ENCODE data around the gene RTP3. TPM values are rescaled to one million over a fixed set of nuclear protein-coding genes. Genes with fewer than 3 reads are reported as not detected.

The RTP3 gene
- total RNA-seq, 1 experiment from 2014 or later, result not detected

DNA sequence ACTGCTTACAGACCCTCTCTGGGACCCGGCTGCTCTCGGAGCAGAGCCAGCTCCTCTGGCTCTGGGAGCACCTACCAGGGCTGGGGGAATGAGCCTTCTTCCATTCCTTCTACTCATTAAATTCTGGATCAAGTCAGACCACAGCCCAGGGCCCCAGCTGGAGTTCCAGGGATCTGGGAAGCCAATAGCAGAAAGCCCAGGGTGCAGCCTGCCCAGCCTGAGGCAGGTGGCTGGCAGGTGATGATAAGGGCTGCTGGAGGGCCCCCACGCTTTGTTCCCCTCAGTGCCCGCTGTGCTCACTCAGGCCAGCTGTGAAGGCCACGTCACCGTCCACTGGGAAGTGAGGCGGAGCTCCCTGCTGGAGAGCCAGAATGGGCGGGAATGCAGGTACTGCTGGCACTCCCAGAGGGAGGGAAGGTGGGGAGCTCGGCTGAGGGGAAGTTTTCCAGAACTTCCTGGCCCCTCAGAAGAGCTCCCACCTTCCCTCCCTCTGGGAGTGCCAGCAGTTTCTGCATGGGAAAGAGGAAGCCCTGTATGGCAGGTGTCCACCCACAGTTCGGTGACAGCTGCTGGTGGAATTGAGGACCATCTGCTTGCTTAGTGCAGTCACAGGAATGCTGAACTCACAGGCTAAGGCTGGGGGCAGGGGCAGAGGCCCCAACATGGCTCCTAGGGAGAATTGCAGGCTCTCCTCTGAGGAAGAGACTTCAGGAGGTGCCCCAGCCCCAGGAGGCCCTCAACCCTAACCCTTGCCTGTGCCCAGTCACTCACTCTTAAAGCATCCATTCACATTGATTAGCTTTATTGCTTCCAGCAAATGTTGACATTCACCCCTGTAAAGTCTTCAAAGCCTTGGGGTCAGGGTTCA, 12.6 kb upstream of the RTP3 start:
- Histone ChIP-seq H3K36me3 (ENCODE audit: control insufficient read depth in 1 of 2, insufficient read depth in 2 of 2, low read length in 2 of 2) (no peaks in the 10 kb centered on the region), H3K79me2 (ENCODE audit: insufficient read depth, low read length) (no peaks in the 10 kb centered on the region), H3K27ac (ENCODE audit: low read depth, low read length) (no peak overlapping the region), H3K27me3 (ENCODE audit: insufficient read depth, low read length) (peaks cover 5% of the 10 kb centered on the region; the same call in 1 of the 2 replicates), H3K4me2 (ENCODE audit: low read length) (no peak overlapping the region), H3K4me1 (ENCODE audit: control insufficient read depth in 1 of 2, insufficient read depth in 2 of 2, low read length in 2 of 2) (peaks cover 0 to 10% of the 10 kb centered on the region in 2 experiments; a peak in 1 of 4 replicates), H3K9me2 (ENCODE audit: insufficient read depth) (no peaks in the 10 kb centered on the region), H3K9ac (ENCODE audit: low read length) (no peak overlapping the region), H3K9me3 (ENCODE audit: control insufficient read depth in 1 of 2, insufficient read depth in 1 of 2, low read depth in 1 of 2, low read length in 2 of 2) (no peaks in the 10 kb centered on the region), H4K20me1 (ENCODE audit: insufficient read depth) (no peaks in the 10 kb centered on the region), H3K4me3 (replicated peaks in 1 of 2; ENCODE audit: low read depth in 1 of 2, low read length in 2 of 2) (no peak overlapping the region), H2AFZ (ENCODE audit: low read depth, low read length, poor library complexity, severe bottlenecking) (no peak overlapping the region)
- ChIA-PET CTCF (interaction anchor here (1.6 to 2.4 kb wide), 2 partner anchors 73 to 145 kb away, joined by 4 to 9 read pairs; no protein-coding TSS in a partner anchor), RAD21 (ENCODE audit: low non-redundant PET in 1 of 2, low total read pairs in 2 of 2, uncharacterized antibody in 2 of 2, unreplicated experiment in 2 of 2) (no interaction called here), POLR2A (no interaction called here)
- DNase-seq (ENCODE audit: low read depth, low spot score), result no peak
- no peak for ATAC-seq
- no TSS peak for BruUV-seq (replicated peaks)
- intact Hi-C loops (cut with micrococcal nuclease), result loop anchor here (5.0 kb wide), 1 partner anchor 412 kb away; no protein-coding TSS in a partner anchor
- TF ChIP-seq ZFX (IDR thresholded peaks at IDR 0.05) (no peak), CEBPB (IDR thresholded peaks at IDR 0.05; ENCODE audit: low read depth) (no peak), EGR1 (IDR thresholded peaks at IDR 0.05; ENCODE audit: low read depth) (no peak), EZH2phosphoT487 (IDR thresholded peaks at IDR 0.05; ENCODE audit: borderline replicate concordance) (no peak), SRF (IDR thresholded peaks at IDR 0.05; ENCODE audit: low read depth) (no peak), FOSL1 (IDR thresholded peaks at IDR 0.05; ENCODE audit: low read depth) (no peak), EZH2 (IDR thresholded peaks at IDR 0.05) (no peak), SP1 (IDR thresholded peaks at IDR 0.05; ENCODE audit: low read depth) (no peak)
- TF ChIP-seq, protein P1, sequence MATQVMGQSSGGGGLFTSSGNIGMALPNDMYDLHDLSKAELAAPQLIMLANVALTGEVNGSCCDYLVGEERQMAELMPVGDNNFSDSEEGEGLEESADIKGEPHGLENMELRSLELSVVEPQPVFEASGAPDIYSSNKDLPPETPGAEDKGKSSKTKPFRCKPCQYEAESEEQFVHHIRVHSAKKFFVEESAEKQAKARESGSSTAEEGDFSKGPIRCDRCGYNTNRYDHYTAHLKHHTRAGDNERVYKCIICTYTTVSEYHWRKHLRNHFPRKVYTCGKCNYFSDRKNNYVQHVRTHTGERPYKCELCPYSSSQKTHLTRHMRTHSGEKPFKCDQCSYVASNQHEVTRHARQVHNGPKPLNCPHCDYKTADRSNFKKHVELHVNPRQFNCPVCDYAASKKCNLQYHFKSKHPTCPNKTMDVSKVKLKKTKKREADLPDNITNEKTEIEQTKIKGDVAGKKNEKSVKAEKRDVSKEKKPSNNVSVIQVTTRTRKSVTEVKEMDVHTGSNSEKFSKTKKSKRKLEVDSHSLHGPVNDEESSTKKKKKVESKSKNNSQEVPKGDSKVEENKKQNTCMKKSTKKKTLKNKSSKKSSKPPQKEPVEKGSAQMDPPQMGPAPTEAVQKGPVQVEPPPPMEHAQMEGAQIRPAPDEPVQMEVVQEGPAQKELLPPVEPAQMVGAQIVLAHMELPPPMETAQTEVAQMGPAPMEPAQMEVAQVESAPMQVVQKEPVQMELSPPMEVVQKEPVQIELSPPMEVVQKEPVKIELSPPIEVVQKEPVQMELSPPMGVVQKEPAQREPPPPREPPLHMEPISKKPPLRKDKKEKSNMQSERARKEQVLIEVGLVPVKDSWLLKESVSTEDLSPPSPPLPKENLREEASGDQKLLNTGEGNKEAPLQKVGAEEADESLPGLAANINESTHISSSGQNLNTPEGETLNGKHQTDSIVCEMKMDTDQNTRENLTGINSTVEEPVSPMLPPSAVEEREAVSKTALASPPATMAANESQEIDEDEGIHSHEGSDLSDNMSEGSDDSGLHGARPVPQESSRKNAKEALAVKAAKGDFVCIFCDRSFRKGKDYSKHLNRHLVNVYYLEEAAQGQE (IDR thresholded peaks at IDR 0.05; ENCODE audit: low read depth), result no peak
